NCI-H460 (cell line): ENCODE results near the gene ATXN3. TPM values are rescaled to one million over a fixed set of nuclear protein-coding genes. Genes with fewer than 3 reads are reported as not detected.

Source experiments
- DNase-seq: peaks from one replicate; pipeline ENCODE4 v3.0.0-alpha.2; 2016; ENCODE audit warnings: low read depth; ENCODE audit errors: extremely low read depth
- total RNA-seq: library from RNA; depleted of rRNA; stranded (reverse); fragments of >200 nt; shearing (Covaris generic); gene quantifications from 2 replicates; pipeline ENCODE4 v1.2.3, GENCODE V29; 2014; rRNA removed

The ATXN3 gene
- total RNA-seq, 1 experiment from 2014 or later, result 32.3 TPM

DNA sequence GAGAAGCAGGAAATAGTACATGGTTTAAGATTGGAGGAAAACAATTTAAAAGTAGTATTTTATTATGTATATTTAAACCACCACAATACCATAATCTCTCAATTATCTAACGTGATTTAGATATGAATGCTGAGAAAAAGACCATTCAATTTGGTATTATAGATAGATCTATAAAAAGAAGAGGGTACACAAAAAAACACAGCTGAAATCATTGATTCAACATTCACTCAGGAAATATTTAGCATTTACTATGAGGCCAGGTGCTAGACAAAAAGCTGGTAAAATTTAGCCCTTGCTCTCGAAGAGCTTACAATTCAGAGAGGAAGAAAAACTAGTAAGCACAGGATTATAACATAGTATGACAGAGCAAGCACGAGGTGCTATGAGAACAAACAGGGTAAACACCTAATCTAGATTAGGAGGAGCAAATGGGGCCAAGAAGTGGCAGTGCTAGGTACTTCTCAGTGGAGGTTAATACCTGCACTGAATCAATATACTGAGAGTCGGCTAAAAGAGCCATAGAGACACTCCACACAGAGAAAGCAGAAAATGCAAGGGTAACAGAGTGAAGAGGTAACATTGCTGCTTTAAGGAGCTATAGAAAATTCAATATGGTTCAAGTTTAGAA, 94.1 kb downstream of the ATXN3 start:
- DNase-seq, result no peak

DNA sequence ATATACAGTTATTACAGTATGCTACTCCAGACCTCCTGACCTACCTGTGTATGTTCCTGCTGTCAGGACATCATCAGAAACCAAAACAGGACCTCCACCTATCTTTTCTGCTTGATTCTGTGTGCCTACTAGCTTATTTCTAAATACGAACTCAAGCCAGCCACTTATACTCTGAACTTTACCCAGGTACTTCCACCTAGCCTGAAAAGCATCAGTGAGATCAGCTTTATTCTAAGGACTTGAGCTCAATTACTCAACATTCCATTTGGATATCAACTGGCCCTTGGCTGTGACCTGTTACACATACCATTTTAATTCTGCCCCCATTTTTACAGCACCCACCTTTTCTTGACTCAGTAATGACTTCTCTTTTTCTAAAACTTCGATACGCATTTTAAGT, 95.7 kb downstream of the ATXN3 start:
- DNase-seq, result no peak

DNA sequence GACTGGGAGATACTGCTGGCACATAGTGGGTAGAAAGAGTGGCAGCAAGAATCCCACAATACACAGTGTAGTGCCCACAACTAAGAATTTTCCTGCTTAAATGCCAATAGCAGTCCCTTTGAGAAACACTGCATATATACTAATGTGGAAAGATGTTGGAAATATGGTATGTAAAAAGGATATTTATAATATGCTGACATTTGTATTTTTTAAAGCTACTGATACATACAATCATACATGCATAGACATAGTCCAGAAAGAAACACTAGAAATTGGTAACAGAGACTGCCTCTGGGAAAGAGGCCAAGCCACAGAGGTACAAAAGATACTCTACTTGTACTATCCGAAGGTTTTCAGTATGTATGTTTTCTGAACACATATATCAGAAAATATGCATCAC, 96.8 kb downstream of the ATXN3 start:
- no peak for DNase-seq

Other genes starting within 250 kb of the ATXN3 start
- 13.0 and 14.8 TPM in 2 replicates for gene TC2N, start 239.0 kb downstream of the ATXN3 start, total RNA-seq
- 2.0 and 2.4 TPM in 2 replicates for gene FBLN5, start 158.9 kb downstream of the ATXN3 start, total RNA-seq
- gene TRIP11, start 66.5 kb downstream of the ATXN3 start, total RNA-seq, result 28.9 and 33.7 TPM in 2 replicates
- gene NDUFB1, start 15.1 kb upstream of the ATXN3 start, total RNA-seq, result 411 and 423 TPM in 2 replicates
- gene CPSF2, start 15.4 kb upstream of the ATXN3 start, total RNA-seq, result 65.2 and 82.0 TPM in 2 replicates
- gene SLC24A4, start 216.6 kb upstream of the ATXN3 start, total RNA-seq, result under 0.01 TPM in 1 of 2 replicates, not detected in the other